Measurements from ENCODE around the gene P2RY11.

The P2RY11 gene

GRCh38 chr19:10093295-10094186 lies 18.0 kb upstream of the P2RY11 start:
- DNase-seq (ENCODE audit: low spot score) = no peak

- DNase-seq (ENCODE audit: low spot score) = peak; percentile 7
Measured at GRCh38 chr19:10095622-10095947, 15.9 kb upstream of the P2RY11 start.

GRCh38 chr19:10095948-10096614 lies 15.4 kb upstream of the P2RY11 start:
- peak; percentile 90 for DNase-seq (ENCODE audit: low spot score)

GRCh38 chr19:10096615-10096963 lies 14.9 kb upstream of the P2RY11 start:
- no peak for DNase-seq (ENCODE audit: low spot score)

- DNase-seq (ENCODE audit: low spot score) = no peak
Measured at GRCh38 chr19:10100163-10100785, 11.2 kb upstream of the P2RY11 start.

GRCh38 chr19:10102787-10103236 lies 8.7 kb upstream of the P2RY11 start:
- no peak for DNase-seq (ENCODE audit: low spot score)

- DNase-seq (ENCODE audit: low spot score) = no peak
Measured at GRCh38 chr19:10104130-10104513, 7.4 kb upstream of the P2RY11 start.

- no peak for DNase-seq (ENCODE audit: low spot score)
Measured at GRCh38 chr19:10104665-10105508, 6.6 kb upstream of the P2RY11 start.

GRCh38 chr19:10105509-10106099 lies 5.9 kb upstream of the P2RY11 start:
- DNase-seq (ENCODE audit: low spot score) = no peak

- peak; percentile 99 for DNase-seq (ENCODE audit: low spot score)
Measured at GRCh38 chr19:10106100-10106936, 5.2 kb upstream of the P2RY11 start, which contains the start of gene PPAN. TSS of gene PPAN (plus strand) at chr19:10106362. CDS start at chr19:10106395, 33 bp downstream.

- no peak for DNase-seq (ENCODE audit: low spot score)
Measured at GRCh38 chr19:10107254-10107653, 4.2 kb upstream of the P2RY11 start.

- no peak for DNase-seq (ENCODE audit: low spot score)
Measured at GRCh38 chr19:10107817-10108367, 3.6 kb upstream of the P2RY11 start.

- DNase-seq (ENCODE audit: low spot score) = no peak
Measured at GRCh38 chr19:10109528-10109927, 2.0 kb upstream of the P2RY11 start.

- no peak for DNase-seq (ENCODE audit: low spot score)
Measured at GRCh38 chr19:10110076-10110971, 1.2 kb upstream of the P2RY11 start.

- no peak for DNase-seq (ENCODE audit: low spot score)
Measured at GRCh38 chr19:10110972-10111317, 548 bp upstream of the P2RY11 start.

GRCh38 chr19:10112037-10112761 lies 706 bp downstream of the P2RY11 start:
- no peak for DNase-seq (ENCODE audit: low spot score)

- peak; percentile 13 for DNase-seq (ENCODE audit: low spot score)
Measured at GRCh38 chr19:10112895-10113591, 1.6 kb downstream of the P2RY11 start.

- DNase-seq (ENCODE audit: low spot score) = no peak
Measured at GRCh38 chr19:10113592-10113963, 2.1 kb downstream of the P2RY11 start.
